Neural progenitor cell (in vitro differentiated cells): Measurements from ENCODE around the gene DNAAF5. TPM values are rescaled to one million over a fixed set of nuclear protein-coding genes. Genes with fewer than 3 reads are reported as not detected.
"Not testable (repeated sequence)": the region's sequence is repeated elsewhere in the genome, so short reads cannot be mapped to it uniquely, and the experiment has no call there.

Source experiments
- DNase-seq: peaks from one replicate; pipeline ENCODE4 v3.0.0-alpha.2; 2016; ENCODE audit warnings: low spot score
- H2AFZ ChIP-seq: fragments of 200-600 bp; sonication (generic); replicated peaks from 2 replicates; pipeline ENCODE4 v1.6.1; 2016; ENCODE audit warnings: antibody characterized with exemption
- H3F3A ChIP-seq: fragments of 200-600 bp; sonication (generic); 2 replicates; pipeline ENCODE4 v1.6.1; 2016; ENCODE audit warnings: antibody characterized with exemption, low read depth
- H3K27ac ChIP-seq: fragments of 200-600 bp; sonication (generic); 2 replicates; pipeline ENCODE4 v1.5.1; 2016; ENCODE audit warnings: mild to moderate bottlenecking
- H3K27me3 ChIP-seq: fragments of 200-600 bp; sonication (generic); 2 replicates; pipeline ENCODE4 v1.6.1; 2016; ENCODE audit warnings: mild to moderate bottlenecking, moderate library complexity
- H3K36me3 ChIP-seq: fragments of 200-600 bp; sonication (generic); 2 replicates; pipeline ENCODE4 v1.5.1; 2016
- H3K4me1 ChIP-seq: fragments of 200-600 bp; sonication (generic); 2 replicates; pipeline ENCODE4 v1.6.1; 2016; ENCODE audit warnings: mixed run types
- H3K4me2 ChIP-seq: fragments of 200-600 bp; sonication (generic); 2 replicates; pipeline ENCODE4 v1.6.1; 2016
- H3K4me3 ChIP-seq: fragments of 200-600 bp; sonication (generic); 2 replicates; pipeline ENCODE4 v1.5.1; 2016
- H3K79me2 ChIP-seq: fragments of 200-600 bp; sonication (generic); 2 replicates; pipeline ENCODE4 v1.6.1; 2016; ENCODE audit warnings: low read depth
- H3K9ac ChIP-seq: fragments of 200-600 bp; sonication (generic); 2 replicates; pipeline ENCODE4 v1.6.1; 2016
- H3K9me3 ChIP-seq: fragments of 200-600 bp; sonication (generic); 2 replicates; pipeline ENCODE4 v1.5.1; 2016; ENCODE audit warnings: low read depth
- H4K20me1 ChIP-seq: fragments of 200-600 bp; sonication (generic); 2 replicates; pipeline ENCODE4 v1.6.1; 2016; ENCODE audit warnings: low read depth
- H3K27ac Mint-ChIP-seq: 3 replicates; pipeline ENCODE4 v1.8.0; 2021; ENCODE audit warnings: mixed read lengths
- H3K27me3 Mint-ChIP-seq: 2 replicates; pipeline ENCODE4 v1.8.0; 2022; ENCODE audit warnings: low read depth, mild to moderate bottlenecking, inconsistent platforms, moderate library complexity, mixed read lengths; ENCODE audit not compliant: insufficient read depth
- H3K36me3 Mint-ChIP-seq: 3 replicates; pipeline ENCODE4 v1.8.0; 2021; ENCODE audit warnings: mixed read lengths
- H3K4me1 Mint-ChIP-seq: 3 replicates; pipeline ENCODE4 v1.8.0; 2021; ENCODE audit warnings: mixed read lengths
- H3K4me3 Mint-ChIP-seq: 3 replicates; pipeline ENCODE4 v1.8.0; 2021; ENCODE audit warnings: mild to moderate bottlenecking, moderate library complexity, mixed read lengths
- H3K9me3 Mint-ChIP-seq: 3 replicates; pipeline ENCODE4 v1.8.0; 2020; ENCODE audit warnings: mixed read lengths
- CTCF ChIP-seq: fragments of 200-600 bp; sonication (generic); IDR thresholded peaks from 2 replicates; pipeline ENCODE4 v1.5.1; 2017; ENCODE audit warnings: antibody characterized with exemption, mild to moderate bottlenecking
- EZH2 ChIP-seq: fragments of 200-600 bp; sonication (generic); IDR thresholded peaks from 2 replicates; pipeline ENCODE4 v1.6.1; 2017; ENCODE audit warnings: antibody characterized with exemption, mild to moderate bottlenecking, moderate library complexity
- EZH2phosphoT487 ChIP-seq: fragments of 200-600 bp; sonication (generic); IDR thresholded peaks from 2 replicates; pipeline ENCODE4 v1.6.1; 2017; ENCODE audit warnings: antibody characterized with exemption
- total RNA-seq: library from RNA; depleted of rRNA; stranded (reverse); fragments of >200 nt; gene quantifications from 2 replicates; pipeline ENCODE4 v1.2.3, GENCODE V29; 2015; ENCODE audit warnings: low replicate concordance

DNAAF5 gene
- total RNA-seq, 1 donor from 2014 or later = 23.5 TPM

- no peaks in the 10 kb centered on the region for H3K4me1 Mint-ChIP-seq
- no peaks in the 10 kb centered on the region for H4K20me1 ChIP-seq
- no peaks in the 10 kb centered on the region for H3K79me2 ChIP-seq
- no peak overlapping the region for H3K27ac ChIP-seq
- no peak for TF ChIP-seq EZH2
- TF ChIP-seq EZH2phosphoT487 = no peak
- no peak for TF ChIP-seq CTCF
- no peaks in the 10 kb centered on the region for H3K4me1 ChIP-seq
- no peak overlapping the region for H3K4me3 Mint-ChIP-seq
- no peaks in the 10 kb centered on the region for H3F3A ChIP-seq
- H3K9me3 Mint-ChIP-seq = peaks cover 2% of the 10 kb centered on the region
- no peaks in the 10 kb centered on the region for H3K27me3 ChIP-seq
- H3K9ac ChIP-seq = no peak overlapping the region
- H3K36me3 Mint-ChIP-seq = peaks cover 12% of the 10 kb centered on the region
- H2AFZ ChIP-seq = no peak overlapping the region
- no peaks in the 10 kb centered on the region for H3K9me3 ChIP-seq
- H3K4me2 ChIP-seq = no peak overlapping the region
- no peak for DNase-seq
- no peaks in the 10 kb centered on the region for H3K36me3 ChIP-seq
- no peak overlapping the region for H3K4me3 ChIP-seq
- no peaks in the 10 kb centered on the region for H3K27me3 Mint-ChIP-seq
- H3K27ac Mint-ChIP-seq = no peak overlapping the region
These were observed 67.7 kb downstream of the DNAAF5 start for GRCh38 chr7:794207-794606.

DNA sequence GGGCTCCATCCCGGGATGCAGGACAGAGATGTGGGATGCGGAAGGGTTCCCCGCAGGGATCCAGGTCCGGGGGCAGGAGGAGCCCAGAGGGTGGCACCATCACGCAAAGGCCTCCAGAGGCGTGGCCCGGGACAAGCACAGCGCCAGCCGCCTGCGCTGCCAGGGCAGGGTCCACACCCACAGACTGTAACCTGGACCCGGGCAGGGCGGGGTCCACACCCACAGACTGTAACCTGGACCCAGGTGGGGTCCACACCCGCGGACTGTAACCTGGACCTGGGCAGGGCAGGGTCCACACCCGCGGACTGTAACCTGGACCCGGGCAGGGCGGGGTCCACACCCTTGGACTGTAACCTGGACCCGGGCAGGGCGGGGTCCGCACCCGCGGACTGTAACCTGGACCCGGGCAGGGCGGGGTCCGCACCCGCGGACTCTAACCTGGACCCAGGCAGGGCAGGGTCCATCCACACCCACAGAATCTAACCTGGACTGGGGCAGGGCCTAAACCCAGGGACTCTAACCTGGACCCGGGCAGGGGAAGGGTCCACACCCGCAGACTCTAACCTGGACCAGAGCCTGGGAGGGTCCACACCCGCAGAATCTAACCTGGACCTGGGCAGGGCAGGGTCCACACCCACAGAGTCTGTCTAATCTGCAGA is 68.3 kb downstream of the DNAAF5 start:
- Histone ChIP-seq H3K4me2 (no peak overlapping the region), H3K9me3 (no peaks in the 10 kb centered on the region), H3F3A (no peaks in the 10 kb centered on the region), H3K79me2 (no peaks in the 10 kb centered on the region), H3K4me1 (no peaks in the 10 kb centered on the region), H3K27ac (no peak overlapping the region), H4K20me1 (no peaks in the 10 kb centered on the region), H3K4me3 (no peak overlapping the region), H2AFZ (no peak overlapping the region), H3K9ac (no peak overlapping the region), H3K27me3 (no peaks in the 10 kb centered on the region), H3K36me3 (no peaks in the 10 kb centered on the region)
- no peak overlapping the region for H3K27ac Mint-ChIP-seq
- H3K36me3 Mint-ChIP-seq = peaks cover 10% of the 10 kb centered on the region
- DNase-seq = no peak
- no peak overlapping the region for H3K4me3 Mint-ChIP-seq
- no peaks in the 10 kb centered on the region for H3K4me1 Mint-ChIP-seq
- H3K9me3 Mint-ChIP-seq = peaks cover 3% of the 10 kb centered on the region
- TF ChIP-seq CTCF (no peak), EZH2 (no peak), EZH2phosphoT487 (no peak)
- H3K27me3 Mint-ChIP-seq = no peaks in the 10 kb centered on the region

DNA sequence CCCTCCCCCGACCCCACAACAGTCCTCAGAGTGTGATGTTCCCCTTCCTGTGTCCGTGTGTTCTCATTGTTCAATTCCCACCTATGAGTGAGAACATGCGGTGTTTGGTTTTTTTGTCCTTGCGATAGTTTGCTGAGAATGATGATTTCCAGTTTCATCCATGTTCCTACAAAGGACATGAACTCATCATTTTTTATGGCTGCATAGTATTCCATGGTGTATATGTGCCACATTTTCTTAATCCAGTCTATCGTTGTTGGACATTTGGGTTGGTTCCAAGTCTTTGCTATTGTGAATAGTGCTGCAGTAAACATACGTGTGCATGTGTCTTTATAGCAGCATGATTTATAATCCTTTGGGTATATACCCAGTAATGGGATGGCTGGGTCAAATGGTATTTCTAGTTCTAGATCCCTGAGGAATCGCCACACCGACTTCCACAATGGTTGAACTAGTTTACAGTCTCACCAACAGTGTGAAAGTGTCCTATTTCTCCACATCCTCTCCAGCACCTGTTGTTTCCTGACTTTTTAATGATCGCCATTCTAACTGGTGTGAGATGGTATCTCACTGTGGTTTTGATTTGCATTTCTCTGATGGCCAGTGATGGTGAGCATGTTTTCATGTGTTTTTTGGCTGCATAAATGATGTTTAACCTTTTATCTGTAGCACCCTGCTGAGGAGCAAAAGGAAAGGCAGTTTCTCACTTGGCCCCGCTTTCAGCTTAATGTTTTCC is 70.1 kb downstream of the DNAAF5 start:
- not testable (repeated sequence) for H3K4me2 ChIP-seq, H3K27ac Mint-ChIP-seq, H3K27me3 ChIP-seq, H3K9me3 ChIP-seq, H3K4me1 ChIP-seq, H4K20me1 ChIP-seq, H2AFZ ChIP-seq, H3K9ac ChIP-seq, H3K4me3 Mint-ChIP-seq, H3K27me3 Mint-ChIP-seq, H3K4me3 ChIP-seq, DNase-seq, H3K79me2 ChIP-seq, H3K4me1 Mint-ChIP-seq, H3K27ac ChIP-seq, H3K9me3 Mint-ChIP-seq, H3F3A ChIP-seq, H3K36me3 ChIP-seq
- peaks cover 12% of the 10 kb centered on the region for H3K36me3 Mint-ChIP-seq

GRCh38 chr7:798921-799470 is 72.5 kb downstream of the DNAAF5 start:
- Histone ChIP-seq H3K4me3 (no peak overlapping the region), H2AFZ (no peak overlapping the region), H3K9ac (no peak overlapping the region), H3K27ac (no peak overlapping the region), H3K9me3 (no peaks in the 10 kb centered on the region), H4K20me1 (no peaks in the 10 kb centered on the region), H3K4me2 (no peak overlapping the region), H3K4me1 (peaks cover 3% of the 10 kb centered on the region), H3K79me2 (no peaks in the 10 kb centered on the region), H3K36me3 (no peaks in the 10 kb centered on the region), H3K27me3 (no peaks in the 10 kb centered on the region), H3F3A (no peaks in the 10 kb centered on the region)
- Mint-ChIP-seq H3K9me3 (peaks cover 4% of the 10 kb centered on the region), H3K4me1 (peaks cover 3% of the 10 kb centered on the region), H3K27me3 (no peaks in the 10 kb centered on the region), H3K36me3 (peaks cover 10% of the 10 kb centered on the region), H3K27ac (no peak overlapping the region), H3K4me3 (no peak overlapping the region)
- no peak for DNase-seq
- no peak for TF ChIP-seq CTCF
- TF ChIP-seq EZH2 = no peak
- TF ChIP-seq EZH2phosphoT487 = no peak
